Measurements from ENCODE around the gene ZNF681.
"Not testable (repeated sequence)": the region's sequence is repeated elsewhere in the genome, so short reads cannot be mapped to it uniquely, and the experiment has no call there.

ZNF681 gene

DNA sequence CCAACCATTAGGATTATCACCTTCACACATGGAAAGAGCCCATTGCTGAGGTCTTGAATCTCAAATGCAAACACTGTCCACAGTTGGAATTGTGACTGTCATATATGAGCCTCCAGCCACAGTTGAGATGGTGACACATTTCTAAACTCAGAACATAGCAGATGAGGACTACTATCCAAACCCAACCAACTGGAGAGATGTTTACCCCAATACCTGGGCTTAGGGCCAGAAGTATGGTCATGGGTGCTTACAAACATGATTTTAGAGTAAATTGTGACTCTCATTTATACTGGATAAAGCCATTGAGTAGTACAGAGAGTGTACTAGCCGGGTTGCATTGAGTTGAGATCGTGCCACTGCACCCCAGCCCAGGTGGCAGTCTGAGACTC is 14.0 kb upstream of the ZNF681 start:
- DNase-seq = no peak

DNA sequence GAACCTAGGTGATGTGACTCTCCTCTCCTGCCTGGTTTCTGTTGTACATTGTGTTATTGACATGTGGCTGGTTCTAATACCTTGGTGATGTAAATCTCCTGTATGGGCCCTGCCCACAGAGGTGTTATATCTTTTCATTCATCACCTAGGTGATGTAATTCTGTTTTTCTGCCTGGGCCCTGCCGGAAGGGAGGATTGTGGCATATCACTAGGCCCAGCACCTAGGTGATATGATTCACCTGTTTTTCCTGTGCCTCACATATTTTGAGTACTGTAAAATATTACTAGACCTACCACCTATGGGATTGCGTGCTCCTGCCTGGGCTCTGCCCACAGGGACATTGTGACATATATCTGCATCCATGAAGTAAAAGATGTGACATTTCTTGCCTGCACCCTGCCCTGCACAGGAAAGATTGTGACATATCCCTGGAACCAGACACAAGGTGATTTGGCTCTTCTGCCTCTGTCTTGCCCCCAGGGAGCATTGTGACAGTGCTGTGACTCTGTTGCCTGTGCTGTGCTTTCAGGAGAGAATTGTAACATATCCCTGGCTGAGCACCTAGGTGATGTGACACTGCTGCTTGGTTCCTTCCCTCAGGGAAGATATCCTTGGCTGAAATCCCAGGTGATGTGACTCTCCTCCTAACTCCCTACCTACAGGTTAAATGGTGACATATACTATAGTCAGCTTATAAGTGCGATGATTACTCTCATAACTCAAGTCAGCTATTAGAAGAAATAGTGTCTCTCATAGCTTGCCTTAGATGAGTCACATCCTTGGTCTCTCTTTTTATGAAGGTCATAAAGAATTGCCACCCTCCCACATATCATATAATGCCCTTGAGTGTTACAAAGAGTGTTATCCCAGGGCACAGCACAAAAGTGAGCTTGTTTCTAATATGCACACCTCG is 13.3 kb upstream of the ZNF681 start:
- no peak for DNase-seq

DNA sequence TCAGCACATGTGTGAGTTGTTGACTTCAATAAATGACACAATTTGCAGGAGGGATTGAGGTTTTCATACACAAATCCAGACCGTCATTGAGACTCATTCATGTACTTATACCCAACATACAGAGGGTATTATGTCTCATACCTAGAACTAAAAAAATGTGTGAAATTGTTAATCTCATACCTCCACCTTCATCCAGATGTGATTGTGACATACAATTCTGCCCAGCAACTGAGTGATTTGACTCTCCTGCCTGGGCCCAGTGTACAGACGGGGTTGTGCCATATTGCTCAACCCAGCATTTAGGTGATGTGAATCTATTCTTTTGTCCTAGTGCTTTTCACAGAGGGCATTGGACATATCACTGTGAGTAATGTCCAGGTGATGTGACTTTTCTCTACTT is 12.6 kb upstream of the ZNF681 start:
- DNase-seq = no peak

DNA sequence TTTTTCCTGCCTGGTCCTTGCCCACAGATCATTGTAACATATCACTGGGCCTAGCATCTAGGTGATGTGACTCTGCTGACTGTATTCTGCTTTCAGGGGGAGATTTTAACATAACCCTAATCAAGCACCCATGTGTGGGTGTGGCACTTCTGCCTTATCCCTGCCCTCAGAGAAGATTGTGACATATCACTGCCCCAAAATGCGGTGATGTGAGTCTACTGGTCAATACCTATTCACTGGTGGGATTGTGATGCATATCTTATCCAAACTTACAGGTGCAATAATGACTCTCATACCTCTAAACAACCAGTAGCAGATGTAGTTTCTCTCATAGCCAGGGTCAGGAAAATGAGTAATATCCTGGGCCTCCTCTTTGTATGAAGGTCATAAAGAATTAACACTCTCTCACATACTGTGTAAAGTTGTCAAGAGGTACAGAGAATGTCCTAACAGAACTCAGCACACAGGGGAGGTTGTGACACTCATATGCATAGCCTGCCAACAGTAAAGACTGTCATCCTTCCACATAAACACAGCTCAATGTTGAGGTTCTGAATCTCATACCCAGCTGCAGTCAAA is 12.1 kb upstream of the ZNF681 start:
- no peak for DNase-seq

DNA sequence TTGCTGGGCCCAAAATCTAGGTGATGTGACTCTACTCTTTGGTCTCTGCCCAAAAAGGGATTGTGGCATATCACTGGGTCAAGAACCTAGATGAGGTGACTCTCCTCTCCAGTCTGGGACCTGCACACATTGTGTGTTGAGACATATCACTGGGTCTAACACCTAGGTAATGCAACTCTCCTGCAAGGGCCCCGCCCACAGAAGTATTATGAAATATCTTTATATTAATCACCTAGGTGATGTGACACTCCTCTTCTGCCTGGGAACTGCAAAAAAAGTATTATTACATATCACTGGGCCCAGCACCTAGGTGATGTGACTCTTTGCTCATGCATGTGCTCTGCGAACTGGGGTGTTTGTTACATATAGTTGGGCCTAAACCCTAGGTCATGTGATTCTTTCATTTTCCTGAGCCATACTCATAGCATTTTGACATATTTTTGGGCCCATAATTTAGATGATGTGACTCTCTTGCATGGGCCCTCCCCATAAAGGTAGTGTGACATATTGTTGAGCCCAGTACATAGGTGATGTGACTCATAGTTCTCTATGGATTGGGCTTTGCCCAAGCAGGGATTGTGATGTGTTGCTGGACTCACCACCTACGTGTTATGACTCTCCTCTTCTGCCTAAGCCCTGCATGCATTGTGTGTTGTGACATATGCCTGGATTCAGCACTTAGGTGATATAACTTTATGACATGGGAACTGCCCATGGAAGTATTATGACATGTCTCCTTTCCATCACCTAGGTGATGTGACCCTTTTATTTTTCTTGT is 11.2 kb upstream of the ZNF681 start:
- DNase-seq = no peak

DNA sequence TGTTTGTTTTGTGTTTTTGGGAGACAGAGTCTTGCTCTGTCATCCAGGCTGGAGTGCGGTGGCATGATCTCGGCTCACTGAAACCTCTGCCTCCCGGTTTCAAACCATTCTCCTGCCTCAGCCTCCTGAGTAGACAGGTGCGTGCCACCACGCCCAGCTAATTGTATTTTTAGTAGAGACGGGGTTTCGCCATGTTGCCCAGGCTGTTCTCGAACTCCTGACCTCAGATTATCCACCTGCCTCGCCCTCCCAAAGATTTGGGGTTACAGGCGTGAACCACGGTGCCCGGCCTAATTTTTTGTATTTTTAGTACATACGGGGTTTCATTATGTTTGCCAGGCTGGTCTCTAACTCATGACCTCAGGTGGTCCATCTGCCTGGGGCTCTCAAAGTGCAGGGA is 8.3 kb upstream of the ZNF681 start:
- DNase-seq = no peak

DNA sequence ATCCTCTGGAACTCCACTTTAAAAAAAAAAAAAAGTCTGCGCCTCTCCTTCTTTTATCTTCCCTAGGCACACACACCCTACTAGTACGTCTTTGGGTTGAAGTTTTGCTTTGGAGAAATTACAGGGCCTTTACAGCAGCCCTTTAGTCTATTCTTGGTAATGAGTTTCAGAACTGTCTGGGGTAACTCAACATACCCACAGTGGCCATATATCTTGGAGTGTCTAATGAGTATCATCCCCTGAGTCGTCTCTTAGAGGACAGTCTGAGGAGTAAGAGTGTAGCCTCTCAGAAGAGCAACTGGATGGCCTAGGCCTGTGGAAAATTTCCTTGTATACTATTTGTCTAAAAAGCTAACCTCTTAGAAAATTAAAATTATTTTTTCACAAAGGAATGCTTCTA is 6.1 kb upstream of the ZNF681 start:
- no peak for DNase-seq

DNA sequence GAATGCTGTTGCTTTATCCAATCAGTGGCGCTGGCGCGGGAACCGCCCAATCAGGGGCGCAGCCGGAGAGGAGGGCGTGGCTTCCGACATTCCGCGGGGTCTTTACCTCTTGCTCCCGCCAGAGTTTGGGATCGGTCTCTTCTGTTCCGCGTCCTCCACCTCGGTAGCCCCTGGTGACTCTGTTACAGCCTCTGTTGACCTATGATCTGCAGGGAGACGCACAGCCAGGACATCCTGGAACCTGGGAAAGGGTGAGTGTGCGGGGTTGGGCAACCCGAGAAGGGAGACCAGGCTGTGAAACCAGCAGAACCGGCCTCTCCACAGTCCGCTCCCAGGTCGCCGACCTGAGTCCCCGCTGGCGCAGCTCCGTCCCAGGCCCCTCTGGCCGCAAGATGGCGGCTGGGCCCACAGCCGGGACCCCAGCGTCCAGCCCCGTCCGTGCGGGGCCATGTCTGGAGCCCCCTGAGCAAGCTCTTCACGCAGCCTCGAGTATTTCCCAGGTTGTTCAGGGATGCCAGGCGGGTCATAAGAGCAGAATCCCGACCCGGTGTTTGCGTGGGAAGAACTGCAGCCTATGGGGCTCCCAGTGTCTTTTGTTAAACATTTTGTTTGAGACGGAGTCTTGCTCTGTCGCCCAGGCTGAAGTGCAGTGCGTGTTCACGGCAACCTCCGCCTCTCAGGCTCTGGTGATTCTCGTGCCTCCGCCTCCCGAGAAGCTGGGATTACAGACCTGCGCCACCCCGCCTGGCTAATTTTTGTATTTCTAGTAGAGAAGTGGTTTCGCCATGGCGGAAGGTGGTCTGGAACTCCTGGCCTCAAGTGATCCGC is 4.4 kb upstream of the ZNF681 start:
- peak; percentile 89 for DNase-seq

DNA sequence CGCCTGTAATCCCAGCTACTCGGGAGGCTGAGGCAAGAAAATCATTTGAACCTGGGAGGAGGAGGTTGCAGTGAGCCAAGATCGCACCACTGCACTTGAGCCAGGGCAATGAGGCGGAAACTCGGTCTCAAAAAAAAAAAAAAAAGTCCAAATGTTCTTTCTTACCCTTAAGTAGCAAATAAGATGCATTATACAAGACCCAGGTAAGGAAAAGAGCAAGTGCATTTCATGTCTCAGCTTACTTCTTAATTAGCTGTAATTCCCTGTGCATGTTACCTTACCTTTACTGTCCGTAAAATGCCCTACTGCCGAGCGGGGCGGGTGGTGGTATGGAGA is 3.8 kb upstream of the ZNF681 start:
- DNase-seq = no peak

DNA sequence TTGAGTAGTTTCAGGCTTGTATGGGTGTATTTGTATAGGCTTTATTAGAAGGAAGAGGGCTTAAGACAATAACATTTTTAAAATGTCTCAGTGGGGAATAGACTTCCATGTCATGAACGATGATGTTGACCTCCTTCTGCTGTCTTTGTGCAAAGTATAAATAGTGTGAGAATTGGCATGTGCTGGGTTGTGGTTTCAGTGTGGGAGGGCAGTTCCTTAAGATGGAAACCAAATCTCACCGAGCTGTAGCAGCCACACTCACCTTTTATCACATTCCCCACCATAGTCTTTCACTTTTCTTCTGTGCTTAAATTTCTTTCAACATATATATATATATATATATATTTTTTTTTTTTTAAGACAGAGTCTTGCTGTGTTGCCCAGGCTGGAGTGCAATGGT is 1.6 kb upstream of the ZNF681 start:
- DNase-seq = peak; percentile 20

DNA sequence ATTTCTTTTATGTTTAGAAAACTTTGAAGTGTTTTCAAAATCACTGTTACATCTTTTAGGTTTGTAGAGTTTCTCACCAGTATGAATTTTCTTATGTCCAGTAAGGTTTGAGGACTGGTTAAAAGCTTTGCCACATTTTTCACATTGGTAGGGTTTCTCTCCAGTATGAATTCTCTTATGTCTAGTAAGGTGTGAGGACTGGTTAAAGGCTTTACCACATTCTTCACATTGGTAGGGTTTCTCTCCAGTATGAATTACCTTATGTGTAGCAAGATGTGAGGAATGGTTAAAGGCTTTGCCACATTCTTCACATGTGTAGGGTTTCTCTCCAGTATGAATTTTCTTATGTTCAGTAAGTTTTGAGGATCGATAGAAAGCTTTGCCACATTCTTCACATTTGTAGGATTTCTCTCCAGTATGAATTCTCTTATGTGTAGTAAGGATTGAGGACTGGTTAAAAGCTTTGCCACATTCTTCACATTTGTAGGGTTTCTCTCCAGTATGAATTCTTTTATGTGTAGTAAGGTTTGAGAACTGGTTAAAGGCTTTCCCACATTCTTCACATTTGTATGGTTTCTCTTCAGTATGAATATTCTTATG is 15.0 kb downstream of the ZNF681 start:
- DNase-seq = not testable (repeated sequence)

DNA sequence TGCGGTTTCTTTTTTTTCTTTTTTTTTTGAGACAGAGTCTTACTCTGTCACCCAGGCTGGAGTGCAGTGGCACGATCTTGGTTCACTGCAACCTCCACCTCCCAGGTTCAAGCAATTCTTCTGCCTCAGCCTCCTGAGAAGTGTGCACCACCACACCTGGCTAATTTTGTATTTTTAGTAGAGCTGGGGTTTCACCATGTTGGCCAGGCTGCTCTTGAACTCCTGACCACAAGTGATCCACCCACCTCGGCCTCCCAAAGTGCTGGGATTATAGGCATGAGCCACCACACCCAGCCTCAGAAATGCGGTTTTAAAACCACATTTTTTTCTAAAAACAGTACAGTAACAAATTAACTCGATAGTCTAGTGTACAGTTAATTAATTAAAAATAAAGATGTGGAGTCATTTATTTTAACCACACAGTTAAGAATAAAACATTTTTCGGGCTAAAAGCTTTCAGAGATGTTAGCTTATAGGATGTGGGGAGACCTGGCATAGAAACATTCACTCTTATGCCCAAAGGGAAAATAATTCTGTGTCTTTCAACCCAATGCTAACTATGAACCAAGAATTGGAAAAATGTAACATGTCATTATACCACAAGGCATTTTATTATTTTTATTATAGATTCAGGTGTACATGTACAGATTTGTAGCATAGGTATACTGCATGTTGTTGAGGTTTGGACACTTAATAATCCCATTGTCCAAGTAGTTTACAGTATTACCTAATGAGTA is 27.8 kb downstream of the ZNF681 start:
- DNase-seq = not testable (repeated sequence)

DNA sequence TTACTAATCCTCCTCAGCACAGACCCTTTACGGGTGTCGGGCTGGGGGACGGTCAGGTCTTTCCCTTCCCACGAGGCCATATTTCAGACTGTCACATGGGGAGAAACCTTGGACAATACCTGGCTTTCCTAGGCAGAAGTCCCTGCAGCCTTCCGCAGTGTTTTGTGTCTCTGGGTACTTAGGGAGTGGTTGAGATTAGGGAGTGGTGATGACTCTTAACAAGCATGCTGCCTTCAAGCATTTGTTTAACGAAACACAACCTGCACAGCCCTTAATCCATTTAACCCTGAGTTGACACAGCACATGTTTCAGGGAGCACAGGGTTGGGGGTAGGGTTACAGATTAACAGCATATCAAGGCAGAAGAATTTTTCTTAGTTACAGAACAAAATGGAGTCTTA is 34.5 kb downstream of the ZNF681 start:
- not testable (repeated sequence) for DNase-seq

DNA sequence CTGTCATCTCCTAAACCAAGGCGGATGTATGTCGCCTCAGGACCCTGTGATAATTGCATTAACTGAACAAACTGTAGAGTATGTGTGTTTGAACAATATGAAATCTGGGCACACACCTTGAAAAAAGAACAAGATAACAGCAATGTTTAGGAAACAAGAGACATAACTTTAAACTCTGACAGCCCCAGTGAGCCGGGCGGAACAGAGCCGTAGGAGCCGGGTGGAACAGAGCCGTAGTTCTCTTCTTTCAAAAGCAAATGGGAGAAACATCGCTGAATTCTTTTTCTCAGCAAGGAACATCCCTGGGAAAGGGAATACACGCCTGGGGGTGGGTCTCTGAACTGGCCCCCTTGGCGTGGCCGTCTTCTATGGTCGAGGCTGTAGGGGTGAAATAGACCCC is 39.9 kb downstream of the ZNF681 start:
- no peak for DNase-seq

DNA sequence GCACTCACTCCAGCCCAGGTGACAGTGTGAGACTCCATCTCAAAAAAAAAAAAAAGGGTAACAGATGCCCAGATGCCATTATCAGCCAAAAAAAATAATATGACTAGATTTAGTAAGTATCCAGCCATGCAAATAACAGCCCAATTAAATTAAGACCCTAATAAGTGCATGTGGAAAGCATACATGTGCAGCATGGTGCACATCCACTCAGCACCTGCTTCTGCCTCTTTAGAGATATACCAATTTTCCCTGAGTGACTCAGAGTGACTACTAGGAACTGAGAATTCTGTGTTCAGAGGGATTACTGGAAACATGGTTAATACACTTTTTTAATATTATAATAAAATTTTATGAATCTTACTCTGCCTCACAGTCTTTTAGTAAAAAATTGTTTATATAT is 41.9 kb downstream of the ZNF681 start:
- DNase-seq = no peak

DNA sequence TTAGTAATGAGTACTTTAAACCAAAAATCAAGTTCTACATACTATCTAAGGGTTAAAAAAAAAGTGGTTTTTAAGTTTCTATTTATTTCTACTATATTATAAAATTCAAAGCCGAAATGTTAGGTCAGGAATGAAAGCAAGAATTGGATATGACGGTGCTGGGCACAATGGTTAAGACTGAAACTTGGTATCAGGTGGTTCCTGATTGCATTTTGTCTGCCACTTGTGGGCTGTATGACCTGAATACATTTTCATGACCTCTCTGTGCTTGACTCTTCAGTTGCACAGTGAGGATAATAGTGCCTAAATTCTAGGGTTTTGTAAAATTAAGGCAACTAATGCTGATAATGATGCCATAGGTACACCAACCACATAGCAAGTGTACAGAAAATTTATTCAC is 49.3 kb downstream of the ZNF681 start:
- DNase-seq = no peak

DNA sequence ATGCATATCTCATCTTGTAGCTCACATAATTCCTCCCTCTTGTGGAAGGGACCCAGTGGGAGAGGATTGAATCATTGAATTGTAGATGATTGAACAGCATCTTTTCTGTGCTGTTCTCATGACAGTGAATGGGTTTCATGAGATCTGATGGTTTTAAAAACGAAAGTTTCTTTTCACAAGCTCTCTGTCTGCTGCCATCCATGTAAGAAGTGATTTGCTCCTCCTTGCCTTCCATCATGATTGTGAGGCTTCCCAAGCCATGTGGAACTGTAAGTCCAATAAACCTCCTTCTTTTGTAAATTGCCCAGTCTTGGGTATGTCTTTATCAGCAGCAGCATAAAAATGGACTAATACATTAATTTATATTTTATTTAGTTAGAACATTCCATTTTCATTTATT is 52.0 kb downstream of the ZNF681 start:
- no peak for DNase-seq

DNA sequence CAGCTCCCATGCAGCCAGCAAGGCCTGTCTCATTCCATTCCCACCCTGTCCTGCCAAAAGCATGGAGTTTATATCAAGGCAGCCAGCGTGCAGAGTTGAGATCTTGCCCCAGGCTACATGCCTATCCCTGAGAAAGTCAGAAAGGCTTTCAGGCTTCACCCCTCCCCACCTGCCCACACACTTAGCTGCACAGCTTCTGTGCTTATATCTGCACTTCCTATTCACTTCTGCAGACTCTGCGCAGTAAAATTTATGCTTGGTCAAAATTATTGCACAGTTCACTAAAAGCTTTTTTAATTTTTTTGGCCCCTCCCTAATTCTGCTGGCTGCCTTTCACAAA is 59.2 kb downstream of the ZNF681 start:
- DNase-seq = no peak

DNA sequence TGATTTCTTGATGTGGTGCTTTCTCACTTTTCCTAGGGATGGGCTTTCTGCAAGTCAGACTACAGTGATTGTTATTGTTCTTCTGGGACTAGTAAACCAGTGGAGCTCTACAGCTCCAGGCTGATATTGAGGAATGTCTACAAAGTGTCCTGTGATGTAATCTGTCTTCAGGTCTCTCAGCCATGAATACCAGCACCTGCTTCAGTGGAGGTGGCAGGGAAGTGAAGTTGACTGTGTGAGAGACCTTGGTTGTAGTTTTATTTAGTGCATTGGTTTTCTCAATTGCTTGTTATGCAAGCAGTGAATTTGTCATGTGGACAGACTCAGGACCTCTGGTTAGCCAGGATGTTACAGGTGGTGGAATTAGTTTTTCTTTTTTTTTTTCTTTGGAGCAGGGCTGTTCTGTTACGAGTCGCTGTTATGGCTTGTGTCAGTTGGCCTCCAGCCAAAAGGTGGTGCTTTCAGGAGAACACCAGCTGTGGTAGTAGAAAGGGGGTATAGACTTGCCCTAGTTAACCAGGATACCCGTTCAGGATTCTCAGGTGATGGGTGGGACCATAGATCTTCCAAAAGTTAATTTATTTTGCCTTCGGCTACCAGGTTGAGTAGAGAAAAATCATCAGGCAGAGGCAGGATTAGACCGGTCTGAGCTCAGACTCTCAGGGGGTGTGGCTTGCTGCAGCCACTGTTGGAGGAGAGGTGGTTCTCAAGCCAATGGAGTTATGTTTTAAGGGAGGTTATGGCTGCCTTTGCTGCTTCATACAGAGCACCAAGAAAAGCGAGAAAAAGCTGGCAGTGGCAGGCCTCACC is 59.8 kb downstream of the ZNF681 start:
- no peak for DNase-seq

DNA sequence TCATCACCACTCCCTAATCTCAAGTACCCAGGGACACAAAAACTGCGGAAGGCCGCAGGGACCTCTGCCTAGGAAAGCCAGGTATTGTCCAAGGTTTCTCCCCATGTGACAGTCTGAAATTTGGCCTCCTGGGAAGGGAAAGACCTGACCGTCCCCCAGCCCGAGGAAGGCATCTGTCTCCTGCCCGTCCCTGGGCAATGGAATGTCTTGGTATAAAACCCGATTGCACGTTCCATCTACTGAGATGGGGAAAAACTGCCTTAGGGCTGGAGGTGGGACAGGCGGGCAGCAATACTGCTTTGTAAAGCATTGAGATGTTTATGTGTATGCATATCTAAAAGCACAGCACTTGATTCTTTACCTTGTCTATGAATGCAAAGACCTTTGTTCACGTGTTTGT is 65.8 kb downstream of the ZNF681 start:
- DNase-seq = not testable (repeated sequence)

All from CD4-positive, alpha-beta T cell treated with Interleukin-17A for 1 hour (primary cell).